ENCODE measurements around the gene OSBPL10.

DNA sequence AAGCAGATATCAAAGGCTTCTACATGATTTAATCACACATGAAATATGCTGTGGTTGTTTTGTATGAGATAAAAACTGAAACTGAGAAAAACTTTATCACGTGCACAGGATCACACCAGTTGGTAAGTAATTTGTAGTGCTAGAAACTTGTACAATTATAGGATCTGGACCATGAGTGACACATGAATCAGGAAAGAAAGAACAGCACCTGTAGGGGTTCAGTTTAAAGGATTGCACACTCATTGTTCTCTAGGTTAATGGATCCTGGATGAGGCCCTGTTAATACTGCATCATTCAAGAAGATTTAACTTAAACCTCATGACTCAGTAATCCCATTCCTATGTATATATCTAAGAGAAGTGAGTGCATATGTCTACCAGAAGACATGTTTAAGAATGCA, 360.4 kb downstream of the OSBPL10 start:
- TF ChIP-seq, protein P1, sequence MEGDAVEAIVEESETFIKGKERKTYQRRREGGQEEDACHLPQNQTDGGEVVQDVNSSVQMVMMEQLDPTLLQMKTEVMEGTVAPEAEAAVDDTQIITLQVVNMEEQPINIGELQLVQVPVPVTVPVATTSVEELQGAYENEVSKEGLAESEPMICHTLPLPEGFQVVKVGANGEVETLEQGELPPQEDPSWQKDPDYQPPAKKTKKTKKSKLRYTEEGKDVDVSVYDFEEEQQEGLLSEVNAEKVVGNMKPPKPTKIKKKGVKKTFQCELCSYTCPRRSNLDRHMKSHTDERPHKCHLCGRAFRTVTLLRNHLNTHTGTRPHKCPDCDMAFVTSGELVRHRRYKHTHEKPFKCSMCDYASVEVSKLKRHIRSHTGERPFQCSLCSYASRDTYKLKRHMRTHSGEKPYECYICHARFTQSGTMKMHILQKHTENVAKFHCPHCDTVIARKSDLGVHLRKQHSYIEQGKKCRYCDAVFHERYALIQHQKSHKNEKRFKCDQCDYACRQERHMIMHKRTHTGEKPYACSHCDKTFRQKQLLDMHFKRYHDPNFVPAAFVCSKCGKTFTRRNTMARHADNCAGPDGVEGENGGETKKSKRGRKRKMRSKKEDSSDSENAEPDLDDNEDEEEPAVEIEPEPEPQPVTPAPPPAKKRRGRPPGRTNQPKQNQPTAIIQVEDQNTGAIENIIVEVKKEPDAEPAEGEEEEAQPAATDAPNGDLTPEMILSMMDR (IDR thresholded peaks at IDR 0.05) = no peak
- no peak for TF ChIP-seq POLR2A (IDR thresholded peaks at IDR 0.05)
- TF ChIP-seq POLR2AphosphoS5 (IDR thresholded peaks at IDR 0.05) = no peak
- TF ChIP-seq EP300 (IDR thresholded peaks at IDR 0.05) = no peak

All from stomach (tissue), 4 donors.